H1 (cell line): ENCODE results near the gene VGLL3. TPM values are rescaled to one million over a fixed set of nuclear protein-coding genes. Genes with fewer than 3 reads are reported as not detected.

ENCODE experiments used
- CTCF ChIA-PET: fragments of 300-600 bp; sonication (Branson Sonifier 250); formaldehyde crosslinking; loops from one replicate; lab custom pipeline; 2021; ENCODE audit not compliant: partially characterized antibody; lab: Charles Lee
- POLR2A ChIA-PET: fragments of 300-600 bp; sonication (Branson Sonifier 250); formaldehyde crosslinking; loops from one replicate; lab custom pipeline; 2021; ENCODE audit warnings: inconsistent platforms; ENCODE audit not compliant: partially characterized antibody; lab: Charles Lee
- DNase-seq, 2 experiments: peaks; one replicate each; pipeline versions ENCODE4 v3.0.0 to v3.0.0-alpha.2; 2010 to 2022; ENCODE audit warnings: low spot score in 2 of 2, low read depth in 1 of 2, mixed read lengths in 1 of 2
- FAIRE-seq: peaks from 2 replicates; lab custom pipeline; 2011; peaks lifted over from hg19 to GRCh38; lab: Jason Lieb, UNC
- H2AFZ ChIP-seq: 2 replicates; pipeline ENCODE4 v1.8.1; 2012; ENCODE audit warnings: low read length, inconsistent platforms
- H2AK5ac ChIP-seq: 2 replicates; pipeline ENCODE4 v1.6.1; 2013; ENCODE audit warnings: low read depth, low read length
- H2BK120ac ChIP-seq: replicated peaks from 2 replicates; pipeline ENCODE3; 2013; ENCODE audit warnings: low read depth, low read length, inconsistent platforms
- H2BK12ac ChIP-seq: 2 replicates; pipeline ENCODE4 v1.6.1; 2013; ENCODE audit warnings: low read depth, low read length
- H2BK15ac ChIP-seq: 2 replicates; pipeline ENCODE4 v1.6.1; 2013; ENCODE audit warnings: low read length
- H2BK20ac ChIP-seq: 2 replicates; pipeline ENCODE4 v1.6.1; 2013; ENCODE audit warnings: low read length
- H2BK5ac ChIP-seq: 2 replicates; pipeline ENCODE4 v1.6.1; 2013; ENCODE audit warnings: low read depth, low read length
- H3K14ac ChIP-seq: 2 replicates; pipeline ENCODE4 v1.6.1; 2013; ENCODE audit warnings: inconsistent platforms; ENCODE audit not compliant: insufficient read length
- H3K18ac ChIP-seq: 2 replicates; pipeline ENCODE4 v1.6.1; 2013; ENCODE audit warnings: low read length; ENCODE audit errors: extremely low read depth
- H3K23ac ChIP-seq: 2 replicates; pipeline ENCODE4 v1.6.1; 2013; ENCODE audit warnings: inconsistent platforms; ENCODE audit not compliant: insufficient read length
- H3K23me2 ChIP-seq: 2 replicates; pipeline ENCODE4 v1.6.1; 2013; ENCODE audit warnings: low read depth, low read length
- H3K27ac ChIP-seq: 2 replicates; pipeline ENCODE4 v1.6.1; 2011; ENCODE audit warnings: low read depth, low read length, inconsistent platforms
- H3K27me3 ChIP-seq, 4 experiments: replicated peaks in 1 of 4; 1 replicate in 1 of 4; 2 replicates in 3 of 4; pipeline versions ENCODE4 v1.6.1 to v1.8.1; 2011 to 2013; ENCODE audit warnings: low read length in 3 of 4, mild to moderate bottlenecking in 3 of 4, inconsistent platforms in 2 of 4, mixed read lengths in 2 of 4, moderate library complexity in 1 of 4; ENCODE audit not compliant: control insufficient read depth in 3 of 4, insufficient read depth in 3 of 4; ENCODE audit errors: extremely low read depth in 1 of 4
- H3K36me3 ChIP-seq, 4 experiments: 2 replicates each; pipeline versions ENCODE4 v1.6.1 to v1.8.1; 2011 to 2013; ENCODE audit warnings: mild to moderate bottlenecking in 4 of 4, low read length in 3 of 4, moderate library complexity in 2 of 4, control low read depth in 1 of 4, inconsistent platforms in 1 of 4; ENCODE audit not compliant: insufficient read depth in 4 of 4, control insufficient read depth in 2 of 4
- H3K4ac ChIP-seq: replicated peaks from 2 replicates; pipeline ENCODE3; 2013; ENCODE audit warnings: low read length, low read depth, mixed read lengths, inconsistent platforms; ENCODE audit not compliant: insufficient read length
- H3K4me1 ChIP-seq, 4 experiments: replicated peaks in 1 of 4; 1 replicate in 1 of 4; 2 replicates in 3 of 4; pipeline versions ENCODE4 v1.6.1 to v1.8.1; 2011 to 2013; ENCODE audit warnings: low read length in 3 of 4, inconsistent platforms in 2 of 4, mixed read lengths in 1 of 4; ENCODE audit not compliant: insufficient read depth in 4 of 4, control insufficient read depth in 3 of 4
- H3K4me2 ChIP-seq, 2 experiments: 2 replicates each; pipeline versions ENCODE4 v1.6.1 to v1.8.1; 2011 to 2013; ENCODE audit warnings: low read depth in 2 of 2, low read length in 2 of 2, control low read depth in 1 of 2, inconsistent platforms in 1 of 2, mild to moderate bottlenecking in 1 of 2; ENCODE audit not compliant: insufficient read depth in 1 of 2
- H3K4me3 ChIP-seq, 4 experiments: fragments of 200-600, 300-600 bp in 1 of 4; sonication (generic), shearing (Covaris generic), sonication (Bioruptor Twin) in 1 of 4; 2 replicates each; pipeline versions ENCODE4 v1.5.1 to v1.8.1; 2011 to 2016; ENCODE audit warnings: low read length in 4 of 4, low read depth in 3 of 4, control low read depth in 2 of 4, inconsistent platforms in 2 of 4, mild to moderate bottlenecking in 2 of 4, mixed read lengths in 1 of 4, moderate library complexity in 1 of 4; ENCODE audit not compliant: insufficient read depth in 2 of 4; ENCODE audit errors: extremely low read depth in 1 of 4
- H3K56ac ChIP-seq: replicated peaks from 2 replicates; pipeline ENCODE3; 2013; ENCODE audit warnings: low read depth, mild to moderate bottlenecking, mixed read lengths, low read length, inconsistent platforms; ENCODE audit not compliant: insufficient read length
- H3K79me1 ChIP-seq: 2 replicates; pipeline ENCODE4 v1.6.1; 2013; ENCODE audit warnings: low read depth, low read length, control low read depth
- H3K79me2 ChIP-seq, 2 experiments: 2 replicates each; pipeline versions ENCODE4 v1.6.1 to v1.8.1; 2012 to 2013; ENCODE audit warnings: low read length in 2 of 2, mild to moderate bottlenecking in 2 of 2, inconsistent platforms in 1 of 2; ENCODE audit not compliant: insufficient read depth in 2 of 2, control insufficient read depth in 1 of 2
- H3K9ac ChIP-seq, 4 experiments: replicated peaks in 1 of 4; 1 replicate in 1 of 4; 2 replicates in 3 of 4; pipeline versions ENCODE4 v1.6.1 to v1.8.1; 2011 to 2013; ENCODE audit warnings: low read depth in 3 of 4, low read length in 3 of 4, control low read depth in 2 of 4, mild to moderate bottlenecking in 2 of 4, moderate library complexity in 2 of 4, inconsistent platforms in 1 of 4; ENCODE audit errors: extremely low read depth in 1 of 4
- H3K9me3 ChIP-seq, 2 experiments: 2 replicates each; pipeline versions ENCODE4 v1.6.1 to v1.8.1; 2012 to 2013; ENCODE audit warnings: mild to moderate bottlenecking in 2 of 2, moderate library complexity in 2 of 2, control low read depth in 1 of 2, inconsistent platforms in 1 of 2, low read depth in 1 of 2, low read length in 1 of 2, mixed read lengths in 1 of 2; ENCODE audit not compliant: insufficient read depth in 2 of 2
- H4K20me1 ChIP-seq, 2 experiments: replicated peaks in 1 of 2; 2 replicates each; pipeline versions ENCODE3 to v1.8.1; 2011 to 2013; ENCODE audit warnings: inconsistent platforms in 2 of 2, low read length in 2 of 2, mild to moderate bottlenecking in 1 of 2; ENCODE audit not compliant: insufficient read depth in 2 of 2, control insufficient read depth in 1 of 2
- H4K5ac ChIP-seq: 2 replicates; pipeline ENCODE4 v1.6.1; 2013; ENCODE audit warnings: low read length, low read depth, mixed read lengths, inconsistent platforms; ENCODE audit not compliant: insufficient read length
- H4K8ac ChIP-seq: 2 replicates; pipeline ENCODE4 v1.8.0; 2013; ENCODE audit warnings: mild to moderate bottlenecking, moderate library complexity, low read length, inconsistent platforms; ENCODE audit not compliant: insufficient read depth; ENCODE audit errors: extremely low read depth
- H4K91ac ChIP-seq: replicated peaks from 2 replicates; pipeline ENCODE3; 2013; ENCODE audit warnings: low read length, mixed read lengths, inconsistent platforms; ENCODE audit not compliant: insufficient read length
- ASH2L ChIP-seq: fragments of 200-600, 300-600 bp; sonication (generic); IDR thresholded peaks from one replicate; pipeline ENCODE4 v1.7.1; 2017; ENCODE audit warnings: low read length
- BCL11A ChIP-seq, 2 experiments: IDR thresholded peaks; one replicate each; pipeline ENCODE4 v1.6.1; 2011; ENCODE audit warnings: low read depth in 2 of 2, low read length in 2 of 2, mild to moderate bottlenecking in 2 of 2
- CHD2 ChIP-seq: IDR thresholded peaks from 2 replicates; pipeline ENCODE4 v1.6.1; 2012; ENCODE audit warnings: low read length, improper control_type of control experiment
- EP300 ChIP-seq, 2 experiments: IDR thresholded peaks; 1 replicate in 1 of 2; 2 replicates in 1 of 2; pipeline ENCODE4 v1.6.1; 2011 to 2012; ENCODE audit warnings: low read depth in 2 of 2, low read length in 2 of 2, mild to moderate bottlenecking in 2 of 2, borderline replicate concordance in 1 of 2, inconsistent platforms in 1 of 2, moderate library complexity in 1 of 2
- GABPA ChIP-seq: IDR thresholded peaks from 2 replicates; pipeline ENCODE4 v1.6.1; 2011; ENCODE audit warnings: mild to moderate bottlenecking, low read length, moderate library complexity, borderline replicate concordance; ENCODE audit not compliant: insufficient read depth
- HDAC2 ChIP-seq, 2 experiments: fragments of 300-600 bp in 1 of 2; sonication (generic) in 1 of 2; IDR thresholded peaks; 2 replicates each; pipeline ENCODE4 v1.6.1; 2011 to 2012; ENCODE audit warnings: low read depth in 2 of 2, low read length in 2 of 2, mild to moderate bottlenecking in 2 of 2, moderate library complexity in 2 of 2, borderline replicate concordance in 1 of 2, inconsistent platforms in 1 of 2
- NANOG ChIP-seq: IDR thresholded peaks from 2 replicates; pipeline ENCODE4 v1.6.1; 2011; ENCODE audit warnings: low read length, low read depth, mild to moderate bottlenecking, inconsistent platforms; ENCODE audit not compliant: insufficient read depth, poor library complexity, severe bottlenecking
- SP1 ChIP-seq: IDR thresholded peaks from 2 replicates; pipeline ENCODE4 v1.6.1; 2011; ENCODE audit warnings: low read depth, low read length
- SUZ12 ChIP-seq: fragments of 200-600 bp; sonication (generic); IDR thresholded peaks from 2 replicates; pipeline ENCODE4 v1.6.1; 2012; ENCODE audit warnings: mild to moderate bottlenecking, inconsistent platforms, low read length, moderate library complexity, mixed read lengths
- WGBS, 2 experiments: shearing (Covaris generic) in 1 of 2; methylation state at CpG; one replicate each; pipeline versions ENCODE4 v1.1.6 to v1.1.7; 2013 to 2015; ENCODE audit warnings: low lambda C conversion rate in 2 of 2, mixed read lengths in 2 of 2, inconsistent platforms in 1 of 2, low coverage in 1 of 2, missing lambda C conversion rate in 1 of 2; ENCODE audit not compliant: insufficient replicate concordance in 2 of 2, insufficient coverage in 1 of 2, insufficient read length in 1 of 2; ENCODE audit errors: extremely low coverage in 1 of 2, missing lambda C conversion rate in 1 of 2; 5-methylcytosine and 5-hydroxymethylcytosine counted together
- polyA plus RNA-seq, 7 experiments: library from polyadenylated mRNA; depleted of rRNA in 3 of 7; stranded (reverse) in 5 of 7; unstranded in 2 of 7; fragments of >200 nt in 5 of 7; fragments of 200-250 nt in 2 of 7; gene quantifications; 1 replicate in 5 of 7; 2 replicates in 1 of 7; 4 replicates in 1 of 7; pipeline versions ENCODE4 v1.2.1 to v1.2.3, GENCODE V29; 2011 to 2013; ENCODE audit warnings: missing spikeins in 2 of 7, mixed read lengths in 2 of 7
- total RNA-seq: library from RNA; stranded (reverse); fragmentation: NEBNext Ultra II Directional; extraction: Animal tissue kit (Norgen Biotek cat#: 25700); gene quantifications from 2 replicates; pipeline ENCODE4 v1.2.1, GENCODE V29; 2021
- TF ChIP-seq, protein P1 (sequence below), 3 experiments: IDR thresholded peaks; 1 replicate in 2 of 3; 2 replicates in 1 of 3; pipeline versions ENCODE4 v1.5.1 to v1.6.1; 2011; ENCODE audit warnings: low read length in 3 of 3, mild to moderate bottlenecking in 3 of 3, inconsistent platforms in 2 of 3, low read depth in 1 of 3, moderate library complexity in 1 of 3; ENCODE audit not compliant: insufficient read depth in 1 of 3; ENCODE audit errors: control extremely low read depth in 1 of 3
- TF ChIP-seq, protein P2 (sequence below): IDR thresholded peaks from 2 replicates; pipeline ENCODE4 v1.6.1; 2012; ENCODE audit warnings: inconsistent platforms

VGLL3 gene
- total and polyA plus RNA-seq, 2 of the 8 experiments (the other 6 are each of a cell fraction or from before 2014, with no cell fraction given): 13.4 to 24.2 TPM

DNA sequence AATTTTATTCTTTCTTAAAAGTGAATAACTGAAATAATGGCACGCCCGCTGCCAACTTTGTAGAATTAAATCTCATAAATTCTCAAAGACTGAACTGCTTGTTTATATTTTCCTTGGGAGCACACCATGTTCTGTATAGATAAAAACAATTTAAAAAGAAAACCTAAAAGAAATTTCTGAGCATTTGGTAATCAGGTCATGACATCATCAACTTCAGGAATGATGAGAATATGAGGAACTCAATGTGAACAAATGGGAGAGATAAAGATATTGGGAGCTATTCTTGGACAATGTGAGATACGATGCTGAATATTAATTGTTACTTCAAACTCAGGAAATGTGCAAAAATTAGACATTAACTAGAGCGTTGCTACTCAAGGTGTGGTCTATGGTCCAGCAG lies 10.0 kb upstream of the VGLL3 start:
- H3K36me3 ChIP-seq: no peaks in the 10 kb centered on the region
- H2AK5ac ChIP-seq: no peak overlapping the region
- H3K9me3 ChIP-seq: no peaks in the 10 kb centered on the region
- H3K4me2 ChIP-seq: no peak overlapping the region
- H2BK15ac ChIP-seq: no peak overlapping the region
- H3K79me2 ChIP-seq: no peaks in the 10 kb centered on the region
- H3K56ac ChIP-seq: no peak overlapping the region
- no peak overlapping the region for H3K4me3 ChIP-seq
- no peak overlapping the region for H3K14ac ChIP-seq
- ChIA-PET CTCF (no interaction called here), POLR2A (no interaction called here)
- no peak overlapping the region for H3K27ac ChIP-seq
- H3K9ac ChIP-seq: no peak overlapping the region
- H2AFZ ChIP-seq: no peak overlapping the region
- no peak overlapping the region for H2BK5ac ChIP-seq
- H3K23ac ChIP-seq: no peak overlapping the region
- H4K8ac ChIP-seq: no peak overlapping the region
- no peak overlapping the region for H3K18ac ChIP-seq
- H2BK20ac ChIP-seq: no peak overlapping the region
- no peak overlapping the region for H4K91ac ChIP-seq
- H2BK12ac ChIP-seq: no peak overlapping the region
- DNase-seq (no peak), FAIRE-seq (no peak)
- H3K4ac ChIP-seq: no peak overlapping the region
- no peak overlapping the region for H2BK120ac ChIP-seq
- H3K4me1 ChIP-seq: no peaks in the 10 kb centered on the region
- 98% methylated on average over 4 of the region's 4 CpGs; no CpG with 5 or more reads in 1 of the 2 experiments for WGBS, 2 experiments
- H4K5ac ChIP-seq: no peak overlapping the region
- no peaks in the 10 kb centered on the region for H4K20me1 ChIP-seq
- no peaks in the 10 kb centered on the region for H3K23me2 ChIP-seq
- H3K79me1 ChIP-seq: no peaks in the 10 kb centered on the region
- no peaks in the 10 kb centered on the region for H3K27me3 ChIP-seq
- no peak for TF ChIP-seq GABPA
- TF ChIP-seq, protein P1, sequence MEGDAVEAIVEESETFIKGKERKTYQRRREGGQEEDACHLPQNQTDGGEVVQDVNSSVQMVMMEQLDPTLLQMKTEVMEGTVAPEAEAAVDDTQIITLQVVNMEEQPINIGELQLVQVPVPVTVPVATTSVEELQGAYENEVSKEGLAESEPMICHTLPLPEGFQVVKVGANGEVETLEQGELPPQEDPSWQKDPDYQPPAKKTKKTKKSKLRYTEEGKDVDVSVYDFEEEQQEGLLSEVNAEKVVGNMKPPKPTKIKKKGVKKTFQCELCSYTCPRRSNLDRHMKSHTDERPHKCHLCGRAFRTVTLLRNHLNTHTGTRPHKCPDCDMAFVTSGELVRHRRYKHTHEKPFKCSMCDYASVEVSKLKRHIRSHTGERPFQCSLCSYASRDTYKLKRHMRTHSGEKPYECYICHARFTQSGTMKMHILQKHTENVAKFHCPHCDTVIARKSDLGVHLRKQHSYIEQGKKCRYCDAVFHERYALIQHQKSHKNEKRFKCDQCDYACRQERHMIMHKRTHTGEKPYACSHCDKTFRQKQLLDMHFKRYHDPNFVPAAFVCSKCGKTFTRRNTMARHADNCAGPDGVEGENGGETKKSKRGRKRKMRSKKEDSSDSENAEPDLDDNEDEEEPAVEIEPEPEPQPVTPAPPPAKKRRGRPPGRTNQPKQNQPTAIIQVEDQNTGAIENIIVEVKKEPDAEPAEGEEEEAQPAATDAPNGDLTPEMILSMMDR (IDR thresholded peaks at IDR 0.05; ENCODE audit: control extremely low read depth in 1 of 3, insufficient read depth in 1 of 3, low read depth in 1 of 3, low read length in 3 of 3): no peak
- no peak for TF ChIP-seq SUZ12
- TF ChIP-seq, protein P2, sequence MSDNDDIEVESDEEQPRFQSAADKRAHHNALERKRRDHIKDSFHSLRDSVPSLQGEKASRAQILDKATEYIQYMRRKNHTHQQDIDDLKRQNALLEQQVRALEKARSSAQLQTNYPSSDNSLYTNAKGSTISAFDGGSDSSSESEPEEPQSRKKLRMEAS: no peak
- no peak for TF ChIP-seq BCL11A (IDR thresholded peaks at IDR 0.05; ENCODE audit: low read depth in 2 of 2, low read length in 2 of 2)
- no peak for TF ChIP-seq EP300 (IDR thresholded peaks at IDR 0.05; ENCODE audit: borderline replicate concordance in 1 of 2, low read depth in 2 of 2, low read length in 2 of 2)
- no peak for TF ChIP-seq CHD2
- no peak for TF ChIP-seq HDAC2 (IDR thresholded peaks at IDR 0.05; ENCODE audit: borderline replicate concordance in 1 of 2, low read depth in 2 of 2, low read length in 2 of 2)
- TF ChIP-seq SP1: no peak
- no peak for TF ChIP-seq NANOG
- no peak for TF ChIP-seq ASH2L
